Measurements from ENCODE around the gene PCLAF.
"Not testable (repeated sequence)": the region's sequence is repeated elsewhere in the genome, so short reads cannot be mapped to it uniquely, and the experiment has no call there.

Gene PCLAF, protein sequence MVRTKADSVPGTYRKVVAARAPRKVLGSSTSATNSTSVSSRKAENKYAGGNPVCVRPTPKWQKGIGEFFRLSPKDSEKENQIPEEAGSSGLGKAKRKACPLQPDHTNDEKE

DNA sequence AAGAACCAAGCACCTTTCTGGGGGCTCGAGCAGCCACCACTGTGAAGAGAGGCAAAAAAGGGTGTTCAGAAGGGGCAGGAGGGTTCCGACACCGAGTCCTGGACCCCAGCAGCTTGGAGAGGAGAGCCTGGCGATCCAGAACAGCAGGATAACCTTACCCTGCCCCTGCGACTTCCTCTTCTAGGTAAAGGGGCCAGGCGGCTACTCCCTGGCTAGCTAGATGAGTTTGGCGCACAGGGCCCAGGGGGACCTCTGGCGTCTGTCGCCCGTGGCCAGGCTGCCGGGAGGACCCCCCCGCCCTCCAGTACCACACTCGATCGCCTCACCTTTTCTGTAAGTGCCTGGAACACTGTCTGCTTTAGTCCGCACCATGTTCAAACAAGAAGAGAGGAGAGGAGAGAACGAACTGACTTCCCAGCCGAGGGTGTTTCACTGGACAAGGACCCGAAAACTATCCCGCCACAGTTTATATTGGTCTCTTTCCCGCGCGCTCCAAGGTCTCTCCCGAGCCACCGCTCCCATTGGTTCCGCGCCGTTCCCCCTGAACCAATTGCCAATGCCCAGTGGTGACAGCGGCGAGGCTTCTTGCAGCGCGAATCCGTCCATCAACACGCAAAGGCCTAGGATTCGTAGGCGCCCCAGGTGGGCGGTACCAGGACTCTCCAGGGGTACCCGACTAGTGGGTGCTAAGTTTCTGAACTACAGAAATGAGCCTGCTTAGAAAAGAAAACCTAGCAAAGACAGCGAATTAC, at the start of gene PCLAF:
TSS of gene PCLAF (minus strand) at position 442 of the 752 bp plus-strand sequence. CDS start at position 372, 70 bp downstream.
- DNase-seq (ENCODE audit: extremely low read depth in 1 of 2, low read depth in 1 of 2), result peak; percentile 77 to 84

DNA sequence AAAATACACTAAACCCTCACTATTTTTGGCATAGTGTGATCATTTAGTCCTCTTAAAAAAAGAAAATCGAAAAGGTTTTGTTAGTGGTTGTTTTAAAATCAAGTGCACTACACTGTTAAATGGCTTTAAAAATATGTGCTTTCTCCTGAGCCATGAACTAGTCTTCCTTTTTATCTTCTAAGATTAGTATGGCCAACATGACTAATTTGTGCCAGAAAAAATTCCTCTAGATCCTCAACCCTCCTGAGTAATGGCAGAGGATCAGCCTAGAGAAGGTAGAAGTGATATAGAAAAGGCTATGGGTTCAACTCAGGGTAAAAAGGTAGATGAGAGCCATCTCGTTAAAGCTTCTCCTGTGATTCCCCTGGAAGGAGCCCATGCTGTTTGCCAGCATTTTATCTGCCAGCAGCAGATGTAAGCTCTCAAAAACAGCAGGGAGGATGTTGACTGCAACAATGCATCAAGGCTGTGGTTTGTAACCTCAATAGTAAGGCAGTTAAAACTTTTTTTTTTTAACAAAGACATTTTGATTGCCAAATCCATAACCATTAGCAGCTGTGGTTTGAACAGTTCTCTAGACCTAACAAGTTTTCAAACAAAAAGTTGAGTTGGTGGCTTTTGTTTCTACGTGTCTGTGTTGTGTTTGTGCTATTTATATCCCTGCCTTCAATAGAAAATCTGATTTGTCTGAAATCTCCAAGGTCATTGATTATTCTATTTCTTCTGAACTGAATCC, 48.9 kb upstream of the PCLAF start:
- peak in 1 of 2 donors; percentile 15 for DNase-seq (ENCODE audit: extremely low read depth in 1 of 2, low read depth in 1 of 2)

DNA sequence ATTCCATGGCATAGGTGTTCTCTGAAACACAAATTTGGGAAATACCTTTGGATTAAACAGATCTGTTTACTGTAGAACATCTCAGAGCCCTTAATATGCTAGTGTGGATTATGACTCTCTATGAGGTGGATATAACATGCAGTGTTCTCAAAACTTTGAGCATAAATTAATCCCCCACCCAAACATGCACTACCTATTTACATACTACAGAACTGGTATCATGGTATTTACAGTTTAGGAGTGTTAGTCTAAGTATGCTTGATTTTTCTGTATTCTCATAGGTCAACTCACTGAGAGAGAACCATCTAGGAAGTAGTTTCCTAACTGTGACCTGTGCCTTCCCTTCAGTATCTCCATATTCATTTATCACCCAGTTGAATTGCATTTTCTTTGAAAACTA, 48.2 kb upstream of the PCLAF start:
- no peak for DNase-seq (ENCODE audit: extremely low read depth in 1 of 2, low read depth in 1 of 2)

DNA sequence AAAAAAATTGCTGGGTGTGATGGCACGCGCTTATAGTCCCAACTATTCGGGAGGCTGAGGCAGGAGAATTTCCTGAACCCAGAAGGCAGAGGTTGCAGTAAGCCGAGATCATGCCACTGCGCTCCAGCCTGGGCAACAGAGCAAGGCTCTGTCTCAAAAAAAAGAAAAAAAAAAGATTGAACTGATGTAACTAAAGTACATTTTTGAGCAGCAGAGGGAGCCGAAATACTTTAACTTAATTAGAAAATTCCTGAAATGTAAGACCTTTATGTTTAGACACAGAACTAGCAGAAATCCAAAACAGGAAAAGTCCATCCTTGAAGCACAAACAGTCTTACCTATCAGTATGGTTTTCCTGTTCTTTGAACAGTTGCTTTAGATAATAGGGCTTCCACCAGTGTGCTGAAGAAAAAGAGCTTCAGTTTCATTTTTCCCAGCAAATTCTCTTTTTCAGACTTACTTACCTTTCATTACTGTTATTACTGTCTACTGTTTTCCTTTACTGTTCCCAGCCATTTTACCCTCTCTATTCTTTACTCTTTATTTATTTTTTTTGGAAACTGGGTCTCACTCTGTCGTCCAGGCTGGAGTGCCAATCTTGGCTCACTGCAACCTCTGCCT, 45.7 kb upstream of the PCLAF start:
- no peak for DNase-seq (ENCODE audit: extremely low read depth in 1 of 2, low read depth in 1 of 2)

DNA sequence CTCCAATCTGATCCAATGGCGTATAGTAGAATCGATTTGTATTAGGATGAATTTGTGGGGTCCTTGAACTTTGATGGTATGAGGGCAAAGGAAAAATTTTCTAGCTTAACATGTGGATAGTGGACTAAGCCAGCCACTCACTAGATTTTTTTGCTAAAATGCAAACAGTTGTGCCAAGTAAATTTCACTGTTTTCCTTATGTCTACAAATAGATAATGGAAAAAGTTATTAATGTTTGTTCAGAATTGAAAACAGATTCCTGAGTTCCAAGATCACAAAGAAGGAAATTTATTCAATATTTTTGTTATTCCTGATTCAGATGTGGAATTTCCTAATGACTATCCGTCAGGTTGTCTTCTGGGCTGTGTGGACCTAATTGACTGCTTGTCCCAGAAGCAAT, 44.0 kb upstream of the PCLAF start:
- no peak for DNase-seq (ENCODE audit: extremely low read depth in 1 of 2, low read depth in 1 of 2)

DNA sequence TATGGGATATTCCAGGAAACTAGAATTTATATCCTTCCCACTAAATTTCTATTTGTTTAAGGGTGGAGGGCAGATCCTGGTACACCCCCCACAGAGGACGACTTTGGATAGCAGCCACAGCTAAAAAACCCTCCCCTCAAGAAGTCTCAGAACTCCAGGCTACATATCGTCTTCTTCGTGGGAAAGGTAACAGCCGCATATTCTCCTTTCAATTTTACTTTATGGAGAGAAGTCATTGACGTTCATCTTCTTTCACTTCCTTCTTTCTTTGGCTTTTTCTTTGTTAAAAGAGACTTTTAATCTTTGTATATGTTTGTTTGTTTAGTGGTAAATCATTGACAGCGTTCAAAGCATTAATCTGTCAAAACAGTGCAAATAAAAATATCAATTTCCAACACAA, 42.7 kb upstream of the PCLAF start:
- no peak for DNase-seq (ENCODE audit: extremely low read depth in 1 of 2, low read depth in 1 of 2)

DNA sequence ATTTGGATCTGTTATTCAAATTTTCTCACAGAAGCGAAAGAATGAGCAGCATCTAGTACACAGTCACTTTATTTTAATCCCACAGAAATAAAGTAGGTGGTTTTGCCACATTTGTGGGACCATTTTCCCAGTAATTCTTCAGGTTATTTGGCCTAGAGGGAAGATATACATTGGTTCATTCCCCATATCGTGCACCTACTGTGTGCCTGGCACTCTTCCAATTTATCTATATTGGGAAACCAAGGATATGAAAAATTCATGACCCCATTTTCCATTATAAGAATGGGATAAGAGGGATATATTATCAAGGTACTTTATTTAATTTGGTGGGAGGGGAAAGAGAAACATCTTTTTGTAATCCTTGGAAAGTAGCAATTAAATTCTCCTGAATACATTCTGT, 41.5 kb upstream of the PCLAF start:
- DNase-seq (ENCODE audit: extremely low read depth in 1 of 2, low read depth in 1 of 2), result no peak

DNA sequence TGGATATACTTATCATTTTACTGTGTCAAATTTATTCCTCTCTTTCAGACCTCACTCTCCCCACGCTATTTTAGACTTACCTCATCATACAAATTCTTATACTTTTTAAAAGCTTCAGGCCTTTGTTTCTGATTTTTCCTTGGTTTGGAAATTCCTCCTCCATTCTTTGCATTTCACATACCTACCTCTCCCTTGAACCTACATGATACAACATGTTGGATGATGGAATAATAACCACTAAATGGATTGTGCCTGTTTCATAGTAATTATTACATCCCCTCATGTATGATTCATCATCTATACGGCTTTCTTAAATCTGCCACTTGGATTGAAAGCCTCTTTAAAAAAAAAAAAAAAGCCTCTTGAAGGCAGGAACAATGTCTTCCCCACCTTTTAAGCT, 31.0 kb upstream of the PCLAF start:
- DNase-seq (ENCODE audit: extremely low read depth in 1 of 2, low read depth in 1 of 2), result no peak

DNA sequence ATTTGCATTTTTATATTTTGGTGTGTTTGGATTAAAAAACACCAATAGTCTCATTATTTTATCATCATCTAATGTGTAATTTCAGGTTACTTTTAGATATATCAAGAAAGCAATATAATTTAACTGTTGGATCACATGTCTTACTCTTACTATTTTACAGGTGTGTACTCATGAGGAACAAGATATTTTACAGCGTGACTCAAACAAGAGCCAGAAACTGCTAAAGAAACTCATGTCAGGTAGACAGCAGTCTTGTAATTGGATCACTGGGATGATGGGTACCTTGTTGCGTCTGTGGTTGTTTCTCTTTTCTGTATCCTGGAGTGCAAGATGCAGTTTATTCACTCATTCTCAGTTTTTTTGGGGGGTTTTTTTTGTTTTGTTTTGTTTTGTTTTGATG, 19.3 kb upstream of the PCLAF start:
- no peak for DNase-seq (ENCODE audit: extremely low read depth in 1 of 2, low read depth in 1 of 2)

DNA sequence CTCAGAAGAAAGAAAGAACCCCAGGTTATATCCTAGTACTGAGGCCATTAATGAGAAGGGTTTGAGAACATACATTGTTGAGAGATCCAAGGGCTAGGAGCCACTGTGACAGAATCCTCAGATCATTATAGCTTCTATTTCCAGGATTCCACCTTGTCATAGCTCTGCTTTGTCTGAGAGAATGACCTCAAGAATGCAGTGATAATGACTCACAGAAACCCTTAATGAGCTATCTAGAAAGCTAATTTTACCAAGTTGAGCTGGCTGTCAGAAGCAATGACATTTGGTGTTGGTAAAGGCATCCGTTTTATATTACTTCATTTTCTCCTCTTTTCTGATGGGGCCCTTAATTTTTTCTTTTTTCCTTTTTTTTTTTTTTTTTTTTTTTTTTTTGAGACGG, 17.3 kb upstream of the PCLAF start:
- DNase-seq (ENCODE audit: extremely low read depth in 1 of 2, low read depth in 1 of 2), result no peak

DNA sequence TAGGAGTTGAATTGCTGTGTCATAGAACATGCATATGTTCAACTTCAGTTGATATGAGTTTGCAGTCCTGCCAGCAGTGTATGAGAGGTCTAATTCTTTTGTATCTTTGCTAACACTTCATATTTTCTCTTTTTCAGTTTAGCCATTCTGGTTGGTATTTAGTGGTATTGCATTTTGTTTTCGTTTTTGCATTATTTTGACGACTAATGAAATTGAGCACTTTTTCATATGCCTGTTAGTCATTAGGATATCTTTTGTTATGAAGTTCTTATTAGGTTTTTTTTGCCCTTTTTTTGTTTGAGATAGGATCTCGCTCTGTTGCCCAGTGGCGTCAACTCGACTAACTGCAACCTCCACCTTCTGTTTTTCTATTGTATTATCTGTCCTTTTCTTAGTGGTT, 15.5 kb upstream of the PCLAF start:
- DNase-seq (ENCODE audit: extremely low read depth in 1 of 2, low read depth in 1 of 2), result no peak

DNA sequence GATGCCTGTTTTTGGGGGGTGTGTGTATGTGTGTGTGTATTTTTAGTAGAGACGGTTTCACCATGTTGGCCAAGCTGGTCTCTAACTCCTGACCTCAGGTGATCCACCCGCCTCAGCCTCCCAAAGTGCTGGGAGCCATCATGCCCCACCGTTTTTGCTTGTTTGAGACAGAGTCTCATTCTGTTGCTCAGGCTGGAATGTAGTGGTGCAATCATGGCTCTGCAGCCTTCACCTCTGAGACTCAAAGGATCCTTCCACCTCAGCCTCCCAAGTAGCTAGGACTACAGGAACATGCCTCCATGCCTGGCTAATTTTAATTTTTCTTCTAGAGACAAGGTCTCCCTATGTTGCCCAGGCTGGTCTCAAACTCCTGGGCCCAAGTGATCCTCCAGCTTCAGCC, 11.2 kb upstream of the PCLAF start:
- DNase-seq (ENCODE audit: extremely low read depth in 1 of 2, low read depth in 1 of 2), result not testable (repeated sequence)

DNA sequence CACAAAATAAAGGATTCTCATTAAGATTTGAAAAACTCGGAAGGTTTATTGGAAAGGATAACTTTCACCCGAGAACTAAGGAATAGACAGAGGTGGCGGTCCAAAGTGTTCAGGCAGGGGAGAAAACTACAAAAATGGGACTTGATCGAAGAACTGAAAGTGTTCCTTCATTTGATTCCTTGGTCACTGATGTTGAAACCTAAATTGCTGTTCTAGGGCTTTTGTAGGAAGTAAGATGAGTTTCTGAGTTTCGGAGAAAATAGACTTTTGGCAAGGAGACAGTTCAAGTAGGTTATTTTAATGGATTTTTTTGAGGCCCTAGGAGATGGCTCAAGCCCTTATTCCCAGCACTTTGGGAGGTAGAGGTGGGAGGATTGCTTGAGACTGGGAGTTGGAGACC, 7.8 kb upstream of the PCLAF start:
- DNase-seq (ENCODE audit: extremely low read depth in 1 of 2, low read depth in 1 of 2), result no peak

DNA sequence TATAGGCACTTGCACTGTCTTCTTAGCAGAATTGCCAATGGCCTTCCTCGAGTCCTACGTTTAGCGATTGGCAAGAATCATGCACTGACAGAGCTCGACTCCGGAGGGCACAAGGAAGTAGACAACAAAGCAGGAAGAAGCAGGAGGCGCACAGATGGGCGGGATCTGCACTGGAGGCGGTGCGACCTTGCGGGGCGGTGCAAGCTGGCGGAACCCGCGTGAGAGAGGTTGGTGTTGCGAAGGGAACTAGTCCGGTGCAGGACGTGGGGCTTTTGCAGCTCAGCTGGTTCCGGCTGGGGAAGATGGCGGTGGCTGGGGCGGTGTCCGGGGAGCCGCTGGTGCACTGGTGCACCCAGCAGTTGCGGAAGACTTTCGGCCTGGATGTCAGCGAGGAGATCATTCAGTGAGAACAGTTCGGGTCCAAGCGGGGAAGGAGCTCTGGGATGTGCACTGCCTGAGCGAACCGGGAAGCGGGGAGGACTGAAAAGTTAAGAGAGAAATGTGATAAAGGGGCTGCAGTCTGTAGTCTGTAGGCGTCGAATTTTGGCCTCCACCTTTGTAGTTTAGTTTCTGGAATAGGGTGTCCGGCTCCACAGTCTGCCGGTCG, 6.4 kb upstream of the PCLAF start, which contains the start of gene TRIP4:
TSS of gene TRIP4 (plus strand) at position 275 of the 607 bp plus-strand sequence. CDS start at position 303, 28 bp downstream.
- peak; percentile 89 to 94 for DNase-seq (ENCODE audit: extremely low read depth in 1 of 2, low read depth in 1 of 2)

DNA sequence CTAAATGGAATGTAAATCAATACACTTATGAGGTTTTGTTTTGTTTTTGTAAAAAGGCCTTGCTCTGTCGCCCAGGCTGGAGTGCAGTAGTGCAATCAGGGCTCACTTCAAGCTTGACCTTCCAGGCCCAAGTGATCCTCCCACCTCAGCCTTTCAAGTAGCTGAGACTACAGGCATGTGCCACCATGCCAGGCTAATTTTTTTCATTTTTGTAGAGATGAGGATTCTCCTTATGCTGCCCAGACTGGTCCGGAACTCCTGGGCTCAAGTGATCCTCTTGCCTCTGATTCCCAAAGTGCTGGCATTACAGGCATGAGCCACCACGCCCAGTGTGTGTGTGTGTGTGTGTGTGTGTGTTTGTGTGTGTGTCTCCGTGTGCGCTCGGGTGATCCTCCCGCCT, 5.0 kb upstream of the PCLAF start:
- no peak for DNase-seq (ENCODE audit: extremely low read depth in 1 of 2, low read depth in 1 of 2)

DNA sequence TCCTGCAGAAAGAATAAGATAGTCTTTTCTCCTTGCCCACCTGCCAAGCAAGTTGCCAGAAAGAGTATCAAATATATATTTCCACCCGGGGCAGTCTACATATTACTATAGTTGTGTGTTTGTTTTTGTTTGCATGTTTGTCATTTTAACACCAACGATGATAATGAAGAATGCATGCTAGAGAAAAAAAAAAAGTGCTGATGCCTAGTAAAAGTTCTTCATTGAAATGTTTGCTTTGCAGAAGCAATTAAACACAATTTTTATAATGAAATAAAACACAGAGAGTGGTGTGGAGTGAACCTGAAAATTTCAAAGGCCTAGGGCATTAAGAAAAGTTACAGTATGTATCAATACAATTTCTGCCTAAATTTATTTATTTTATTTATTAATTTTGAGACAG, 2.5 kb upstream of the PCLAF start:
- no peak for DNase-seq (ENCODE audit: extremely low read depth in 1 of 2, low read depth in 1 of 2)

DNA sequence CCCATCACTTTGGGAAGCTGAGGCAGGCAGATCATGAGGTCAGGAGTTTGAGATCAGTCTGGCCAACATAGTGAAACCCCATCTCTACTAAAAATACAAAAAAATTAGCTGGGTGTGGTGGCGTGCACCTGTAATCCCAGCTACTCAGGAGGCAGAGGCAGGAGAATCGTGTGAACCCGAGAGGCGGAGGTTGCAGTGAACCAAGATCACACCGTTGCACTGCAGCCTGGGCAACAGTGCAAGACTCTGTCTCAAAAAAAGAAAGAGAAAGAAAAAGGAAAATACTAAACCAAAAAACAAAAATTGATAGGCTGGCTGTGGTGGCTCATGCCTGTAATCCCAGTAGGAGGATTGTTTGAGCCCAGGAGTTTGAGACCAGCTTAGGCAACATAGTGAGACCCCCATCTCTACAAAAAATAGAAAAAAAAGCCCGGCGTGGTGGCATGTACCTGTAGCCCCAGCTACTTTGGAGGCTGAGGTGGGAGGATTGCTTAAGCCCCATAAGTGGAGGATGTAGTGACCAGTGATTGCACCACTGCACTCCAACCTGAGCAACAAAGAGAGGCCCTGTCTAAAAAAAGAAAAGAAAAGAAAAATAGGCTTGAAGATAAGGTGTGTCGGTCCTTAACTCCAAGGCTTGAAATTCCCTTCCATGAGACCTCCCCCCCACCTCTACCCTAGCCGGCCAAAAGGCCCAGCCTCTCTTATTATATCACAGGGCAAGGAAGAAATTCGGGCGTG, 941 bp downstream of the PCLAF start:
- not testable (repeated sequence) for DNase-seq (ENCODE audit: extremely low read depth in 1 of 2, low read depth in 1 of 2)

DNA sequence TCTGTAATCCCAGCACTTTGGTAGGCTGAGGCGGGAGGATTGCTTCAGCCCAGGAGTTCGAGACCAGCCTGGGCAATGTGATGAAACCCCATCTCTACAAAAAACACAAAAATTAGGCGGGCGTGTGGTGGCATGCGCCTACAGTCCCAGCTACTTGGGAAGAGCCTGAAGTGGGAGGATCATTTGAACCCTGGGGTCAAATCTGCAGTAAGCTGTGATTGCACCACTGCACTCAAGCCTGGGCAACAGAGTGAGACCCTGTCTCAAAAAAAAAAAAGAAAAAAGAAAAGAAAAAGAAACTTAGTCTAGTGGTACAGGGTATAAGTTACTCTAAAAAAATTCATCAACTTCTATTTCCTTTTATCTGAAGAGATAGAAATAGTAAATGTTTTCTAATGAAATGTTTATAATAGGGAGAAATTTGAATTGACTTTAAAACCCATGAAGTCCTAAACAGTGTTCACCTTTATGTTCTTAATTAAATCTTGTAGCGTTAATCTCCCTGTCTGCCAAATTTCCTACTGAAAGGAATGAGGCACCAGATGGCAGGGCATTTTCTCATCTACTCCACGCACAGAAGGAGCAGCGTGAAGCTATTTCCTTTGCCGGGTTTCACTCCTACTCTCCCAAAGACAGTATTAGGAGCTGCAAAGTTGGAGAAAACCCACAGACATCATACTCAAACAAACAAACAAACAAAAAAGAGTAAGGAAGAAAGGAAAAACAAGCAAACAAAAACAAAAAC, 1.9 kb downstream of the PCLAF start:
- DNase-seq (ENCODE audit: extremely low read depth in 1 of 2, low read depth in 1 of 2), result no peak

DNA sequence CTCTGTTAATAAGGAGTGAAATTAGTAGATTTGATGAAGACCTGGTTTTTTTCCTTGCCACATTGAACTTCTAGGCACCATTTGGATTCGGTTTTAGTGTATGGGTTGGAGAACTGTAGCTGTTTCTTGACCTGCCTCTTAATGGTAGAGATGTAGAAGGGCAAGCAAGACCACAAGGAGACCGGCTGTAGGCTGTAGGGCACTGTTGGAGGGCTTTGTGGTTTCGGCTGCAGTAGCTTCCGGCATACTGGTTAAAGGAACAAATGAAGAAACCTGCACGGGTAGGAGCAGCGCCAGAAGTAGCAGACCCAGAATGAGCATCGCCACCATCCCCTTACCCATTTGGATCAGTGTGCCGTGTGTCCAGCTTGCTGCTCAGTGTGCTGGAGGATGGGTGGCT, 7.9 kb downstream of the PCLAF start:
- DNase-seq (ENCODE audit: extremely low read depth in 1 of 2, low read depth in 1 of 2), result no peak

DNA sequence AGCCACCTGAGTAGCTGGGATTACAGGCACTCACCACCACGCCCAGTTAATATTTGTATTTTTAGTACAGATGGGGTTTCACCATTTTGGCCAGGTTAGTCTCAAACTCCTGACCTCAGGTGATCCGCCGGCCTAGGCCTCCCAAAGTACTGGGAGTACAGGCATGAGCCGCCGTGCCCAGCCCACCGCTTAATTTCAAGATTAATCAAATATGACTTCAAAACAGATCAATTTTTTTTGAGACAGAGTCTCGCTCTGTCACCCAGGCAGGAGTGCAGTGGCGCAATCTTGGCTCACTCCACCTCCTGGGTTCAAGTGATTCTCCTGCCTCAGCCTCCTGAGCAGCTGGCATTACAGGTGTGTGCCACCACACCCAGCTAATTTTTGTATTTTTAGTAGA, 9.9 kb downstream of the PCLAF start:
- not testable (repeated sequence) for DNase-seq (ENCODE audit: extremely low read depth in 1 of 2, low read depth in 1 of 2)

Data from activated CD8-positive, alpha-beta memory T cell treated with anti-CD3 and anti-CD28 coated beads for 1 hour (primary cell).